ENCODE data around the gene GKN2. TPM values are rescaled to one million over a fixed set of nuclear protein-coding genes. Genes with fewer than 3 reads are reported as not detected.

Gene GKN2
- total and polyA plus RNA-seq, 2 donors (not counting 1 experiment from before 2014, with no cell fraction given) = not detected

DNA sequence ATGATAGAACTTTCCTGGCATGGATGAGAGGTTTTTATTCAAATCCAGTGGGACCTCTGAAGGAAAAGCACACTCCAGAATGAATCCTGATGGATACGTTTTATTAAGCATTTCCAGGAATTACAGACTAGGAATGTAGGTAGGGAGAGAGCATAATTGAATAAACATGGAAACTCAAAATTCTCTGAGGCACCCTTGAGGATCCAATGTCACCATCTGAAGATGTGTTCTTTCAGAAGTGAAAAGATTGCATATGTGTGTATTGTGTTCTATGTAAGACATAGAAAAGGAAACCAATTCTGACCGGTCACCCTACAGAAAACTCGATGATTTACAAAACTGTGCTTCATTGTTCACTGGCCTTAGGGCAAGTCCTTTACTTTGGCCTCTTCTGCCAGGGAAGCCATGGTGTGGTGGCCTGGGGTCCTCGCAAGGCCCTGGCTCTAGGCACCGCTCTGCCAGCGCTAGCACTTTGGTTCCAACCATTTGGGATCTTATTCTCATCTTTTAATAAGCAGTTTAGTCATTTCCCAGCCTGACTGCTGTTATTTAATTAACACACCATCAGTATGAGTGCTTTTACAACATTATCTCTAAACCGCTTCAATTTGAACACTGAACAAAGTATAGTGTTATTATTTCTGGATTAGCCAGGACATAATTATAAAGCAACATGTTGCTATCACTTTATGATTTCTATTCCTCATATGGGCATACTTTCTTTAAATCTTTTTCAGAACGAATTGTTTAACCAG is 17.2 kb upstream of the GKN2 start:
- H3K79me2 ChIP-seq (ENCODE audit: control insufficient read depth, insufficient read depth, low read length) = no peaks in the 10 kb centered on the region
- H3K9me3 Mint-ChIP-seq (ENCODE audit: insufficient read depth) = no peaks in the 10 kb centered on the region
- H3K4me1 ChIP-seq (ENCODE audit: control insufficient read depth in 2 of 2, insufficient read depth in 2 of 2, low read length in 2 of 2) = no peaks in the 10 kb centered on the region
- no peaks in the 10 kb centered on the region for H3K36me3 ChIP-seq (replicated peaks in 1 of 2; ENCODE audit: control extremely low read depth in 1 of 2, control insufficient read depth in 1 of 2, extremely low read depth in 1 of 2, insufficient read depth in 2 of 2, low read length in 1 of 2)
- TF ChIP-seq, protein P1, sequence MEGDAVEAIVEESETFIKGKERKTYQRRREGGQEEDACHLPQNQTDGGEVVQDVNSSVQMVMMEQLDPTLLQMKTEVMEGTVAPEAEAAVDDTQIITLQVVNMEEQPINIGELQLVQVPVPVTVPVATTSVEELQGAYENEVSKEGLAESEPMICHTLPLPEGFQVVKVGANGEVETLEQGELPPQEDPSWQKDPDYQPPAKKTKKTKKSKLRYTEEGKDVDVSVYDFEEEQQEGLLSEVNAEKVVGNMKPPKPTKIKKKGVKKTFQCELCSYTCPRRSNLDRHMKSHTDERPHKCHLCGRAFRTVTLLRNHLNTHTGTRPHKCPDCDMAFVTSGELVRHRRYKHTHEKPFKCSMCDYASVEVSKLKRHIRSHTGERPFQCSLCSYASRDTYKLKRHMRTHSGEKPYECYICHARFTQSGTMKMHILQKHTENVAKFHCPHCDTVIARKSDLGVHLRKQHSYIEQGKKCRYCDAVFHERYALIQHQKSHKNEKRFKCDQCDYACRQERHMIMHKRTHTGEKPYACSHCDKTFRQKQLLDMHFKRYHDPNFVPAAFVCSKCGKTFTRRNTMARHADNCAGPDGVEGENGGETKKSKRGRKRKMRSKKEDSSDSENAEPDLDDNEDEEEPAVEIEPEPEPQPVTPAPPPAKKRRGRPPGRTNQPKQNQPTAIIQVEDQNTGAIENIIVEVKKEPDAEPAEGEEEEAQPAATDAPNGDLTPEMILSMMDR (IDR thresholded peaks at IDR 0.05) = no peak
- TF ChIP-seq EZH2 (IDR thresholded peaks at IDR 0.05; ENCODE audit: borderline replicate concordance, insufficient read depth, low read depth, low read length, poor library complexity, severe bottlenecking) = no peak
- intact Hi-C loops (cut with micrococcal nuclease) = no loop called here
- CTCF ChIA-PET = no interaction called here
- no peak overlapping the region for H2AFZ ChIP-seq (ENCODE audit: insufficient read depth, low read depth, low read length, poor library complexity, severe bottlenecking)
- no peak overlapping the region for H3K4me2 ChIP-seq (replicated peaks; ENCODE audit: low read depth, low read length, poor library complexity, severe bottlenecking)
- ATAC-seq (ENCODE audit: low read depth) (no peak), DNase-seq (no peak)
- no peak overlapping the region for H3K9ac ChIP-seq (ENCODE audit: low read length)
- peaks cover 0 to 9% (median 1%) of the 10 kb centered on the region in 4 experiments for H3K27me3 ChIP-seq (replicated peaks in 1 of 4; ENCODE audit: control extremely low read depth in 1 of 4, control insufficient read depth in 3 of 4, insufficient read depth in 4 of 4, low read length in 3 of 4)
- H4K20me1 ChIP-seq (ENCODE audit: control insufficient read depth, insufficient read depth, low read length, poor library complexity, severe bottlenecking) = no peaks in the 10 kb centered on the region
- 97% methylated on average over 4 of the region's 8 CpGs for WGBS (ENCODE audit: insufficient coverage)
- POLR2A ChIA-PET = no interaction called here
- peaks cover 0 to 1% (median 0%) of the 10 kb centered on the region in 3 donors for H3K9me3 ChIP-seq (ENCODE audit: control extremely low read depth in 1 of 3, control insufficient read depth in 2 of 3, insufficient read depth in 1 of 3, low read length in 2 of 3)
- H3K4me3 ChIP-seq (ENCODE audit: control extremely low read depth in 1 of 5, extremely low read depth in 1 of 5, insufficient read depth in 1 of 5, low read depth in 2 of 5, low read length in 4 of 5) = no peak overlapping the region
- no peak overlapping the region for H3K27ac ChIP-seq (ENCODE audit: low read length in 2 of 2)
- no peak overlapping the region for H3K4me3 Mint-ChIP-seq
- no peaks in the 10 kb centered on the region for H3K4me1 Mint-ChIP-seq
- H3K27me3 Mint-ChIP-seq = peaks cover 10% of the 10 kb centered on the region
- H3K27ac Mint-ChIP-seq = no peak overlapping the region

DNA sequence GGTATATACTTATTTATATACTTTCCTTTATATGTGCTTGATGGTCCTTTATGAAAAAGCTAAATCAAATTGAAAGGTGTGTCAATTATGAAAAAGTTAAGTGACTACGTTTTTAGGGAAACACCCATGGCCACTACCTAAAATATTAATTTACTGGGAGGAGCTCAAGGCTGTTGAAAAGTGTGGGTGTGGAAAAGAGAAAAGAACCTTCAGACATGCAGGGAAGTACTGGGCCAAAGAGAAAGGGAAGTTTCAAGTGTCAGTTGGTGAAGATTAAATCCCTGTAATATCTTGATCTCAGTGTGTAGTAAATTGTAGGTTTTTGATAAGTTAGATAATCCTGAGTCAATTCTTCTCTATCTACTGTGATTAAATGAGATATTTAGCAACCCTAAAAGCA is 15.5 kb upstream of the GKN2 start:
- Mint-ChIP-seq H3K27me3 (peaks cover 13% of the 10 kb centered on the region), H3K4me1 (no peaks in the 10 kb centered on the region), H3K4me3 (no peak overlapping the region), H3K9me3 (ENCODE audit: insufficient read depth) (no peaks in the 10 kb centered on the region), H3K27ac (no peak overlapping the region)
- H3K27ac ChIP-seq (ENCODE audit: low read length in 2 of 2) = no peak overlapping the region
- intact Hi-C loops (cut with micrococcal nuclease) = no loop called here
- H3K9ac ChIP-seq (ENCODE audit: low read length) = no peak overlapping the region
- ATAC-seq (ENCODE audit: low read depth) (no peak), DNase-seq (no peak)
- no peaks in the 10 kb centered on the region for H3K36me3 ChIP-seq (replicated peaks in 1 of 2; ENCODE audit: control extremely low read depth in 1 of 2, control insufficient read depth in 1 of 2, extremely low read depth in 1 of 2, insufficient read depth in 2 of 2, low read length in 1 of 2)
- no peaks in the 10 kb centered on the region for H4K20me1 ChIP-seq (ENCODE audit: control insufficient read depth, insufficient read depth, low read length, poor library complexity, severe bottlenecking)
- no peak overlapping the region for H3K4me2 ChIP-seq (replicated peaks; ENCODE audit: low read depth, low read length, poor library complexity, severe bottlenecking)
- TF ChIP-seq EZH2 (IDR thresholded peaks at IDR 0.05; ENCODE audit: borderline replicate concordance, insufficient read depth, low read depth, low read length, poor library complexity, severe bottlenecking) = no peak
- TF ChIP-seq, protein P1 (IDR thresholded peaks at IDR 0.05) = no peak
- WGBS (ENCODE audit: insufficient coverage) = no CpG with 5 or more reads among the region's 1 CpG
- no peak overlapping the region for H2AFZ ChIP-seq (ENCODE audit: insufficient read depth, low read depth, low read length, poor library complexity, severe bottlenecking)
- H3K27me3 ChIP-seq (replicated peaks in 1 of 4; ENCODE audit: control extremely low read depth in 1 of 4, control insufficient read depth in 3 of 4, insufficient read depth in 4 of 4, low read length in 3 of 4) = peaks cover 0 to 9% (median 1%) of the 10 kb centered on the region in 4 experiments
- ChIA-PET CTCF (no interaction called here), POLR2A (no interaction called here)
- no peak overlapping the region for H3K4me3 ChIP-seq (ENCODE audit: control extremely low read depth in 1 of 5, extremely low read depth in 1 of 5, insufficient read depth in 1 of 5, low read depth in 2 of 5, low read length in 4 of 5)
- H3K4me1 ChIP-seq (ENCODE audit: control insufficient read depth in 2 of 2, insufficient read depth in 2 of 2, low read length in 2 of 2) = no peaks in the 10 kb centered on the region
- H3K79me2 ChIP-seq (ENCODE audit: control insufficient read depth, insufficient read depth, low read length) = no peaks in the 10 kb centered on the region
- peaks cover 0 to 1% (median 0%) of the 10 kb centered on the region in 3 donors for H3K9me3 ChIP-seq (ENCODE audit: control extremely low read depth in 1 of 3, control insufficient read depth in 2 of 3, insufficient read depth in 1 of 3, low read length in 2 of 3)

Data from B cell (primary cell).